GM10847 (cell line): ENCODE results near the gene CT45A6.
"Not testable (repeated sequence)": the region's sequence is repeated elsewhere in the genome, so short reads cannot be mapped to it uniquely, and the experiment has no call there.

Source experiments
- POLR2A ChIP-seq: IDR thresholded peaks from 2 replicates; pipeline ENCODE4 v1.6.1; 2011; ENCODE audit not compliant: insufficient read length; ENCODE audit errors: extremely low read depth

CT45A6 gene

GRCh38 chrX:135802687-135803086 lies at the start of gene CT45A6:
Gene CT45A6, minus strand, starts transcription at chrX:135802787. Its CDS starts 3,794 bp downstream, at chrX:135798993.
- TF ChIP-seq POLR2A: not testable (repeated sequence)

DNA sequence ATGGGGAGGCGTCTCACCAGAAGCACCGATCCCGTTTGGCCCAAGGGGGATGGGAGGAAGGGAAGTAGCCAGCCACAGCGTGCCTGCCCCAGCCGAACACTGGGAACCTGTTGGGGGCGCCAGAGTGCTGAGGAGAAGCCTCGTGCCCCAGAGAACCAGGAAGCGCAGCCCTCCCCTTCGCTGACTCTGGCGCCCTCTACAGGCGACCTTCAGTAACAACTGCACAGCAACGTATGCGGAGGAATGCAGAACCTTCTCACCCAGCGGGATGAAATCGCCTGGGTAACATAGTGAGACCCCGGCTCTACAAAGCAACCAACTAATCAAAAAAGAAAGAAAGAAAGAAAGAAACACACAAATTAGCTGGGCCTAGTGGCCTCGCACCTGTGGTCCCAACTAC lies 34.6 kb upstream of the CT45A6 start, which contains the start of gene CT45A7:
CT45A7 (minus strand) TSS at position 101 of the 400 bp plus-strand sequence. CDS start 3,747 bp downstream, outside the sequence.
- not testable (repeated sequence) for TF ChIP-seq POLR2A

GRCh38 chrX:135819912-135820311 lies 17.3 kb upstream of the CT45A6 start, which contains the start of gene CT45A2:
Gene CT45A2, minus strand, starts transcription at chrX:135820012. Its CDS starts 3,747 bp downstream, at chrX:135816265.
- TF ChIP-seq POLR2A: not testable (repeated sequence)

GRCh38 chrX:135785403-135785802 lies 17.2 kb downstream of the CT45A6 start, which contains the start of gene CT45A5:
Gene CT45A5, minus strand, starts transcription at chrX:135785503. Its CDS starts 3,774 bp downstream, at chrX:135781729.
- TF ChIP-seq POLR2A: not testable (repeated sequence)

DNA sequence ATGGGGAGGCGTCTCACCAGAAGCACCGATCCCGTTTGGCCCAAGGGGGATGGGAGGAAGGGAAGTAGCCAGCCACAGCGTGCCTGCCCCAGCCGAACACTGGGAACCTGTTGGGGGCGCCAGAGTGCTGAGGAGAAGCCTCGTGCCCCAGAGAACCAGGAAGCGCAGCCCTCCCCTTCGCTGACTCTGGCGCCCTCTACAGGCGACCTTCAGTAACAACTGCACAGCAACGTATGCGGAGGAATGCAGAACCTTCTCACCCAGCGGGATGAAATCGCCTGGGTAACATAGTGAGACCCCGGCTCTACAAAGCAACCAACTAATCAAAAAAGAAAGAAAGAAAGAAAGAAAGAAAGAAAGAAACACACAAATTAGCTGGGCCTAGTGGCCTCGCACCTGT lies 34.5 kb downstream of the CT45A6 start, which contains the start of gene CT45A3:
CT45A3 (minus strand) TSS at position 101 of the 400 bp plus-strand sequence. CDS start 3,747 bp downstream, outside the sequence.
- not testable (repeated sequence) for TF ChIP-seq POLR2A
